Smooth muscle cell (in vitro differentiated cells): ENCODE results near the gene PPP1R37. TPM values are rescaled to one million over a fixed set of nuclear protein-coding genes. Genes with fewer than 3 reads are reported as not detected.

Source experiments
- DNase-seq: peaks from one replicate; lab custom pipeline; 2025; ENCODE audit not compliant: unreplicated experiment; lab: John Stamatoyannopoulos, UW
- H2AFZ ChIP-seq: fragments of 200-600 bp; sonication (generic); 2 replicates; pipeline ENCODE4 v1.6.0; 2016; ENCODE audit warnings: antibody characterized with exemption, low read depth, mild to moderate bottlenecking
- H3F3A ChIP-seq: fragments of 200-600 bp; sonication (generic); 2 replicates; pipeline ENCODE4 v1.6.0; 2017; ENCODE audit warnings: antibody characterized with exemption, low read depth
- H3K27ac ChIP-seq: fragments of 200-600 bp; sonication (generic); 2 replicates; pipeline ENCODE4 v1.5.1; 2016; ENCODE audit warnings: low read depth, mild to moderate bottlenecking
- H3K27me3 ChIP-seq: fragments of 200-600 bp; sonication (generic); 2 replicates; pipeline ENCODE4 v1.6.1; 2016; ENCODE audit warnings: low read depth, mild to moderate bottlenecking
- H3K36me3 ChIP-seq: fragments of 200-600 bp; sonication (generic); 2 replicates; pipeline ENCODE4 v1.5.1; 2016; ENCODE audit warnings: low read depth
- H3K4me1 ChIP-seq: fragments of 200-600 bp; sonication (generic); 2 replicates; pipeline ENCODE4 v1.5.1; 2016; ENCODE audit warnings: low read depth
- H3K4me2 ChIP-seq: fragments of 200-600 bp; sonication (generic); 2 replicates; pipeline ENCODE4 v1.6.0; 2016; ENCODE audit warnings: mild to moderate bottlenecking
- H3K4me3 ChIP-seq: fragments of 200-600 bp; sonication (generic); 2 replicates; pipeline ENCODE4 v1.5.1; 2016; ENCODE audit warnings: mild to moderate bottlenecking
- H3K79me2 ChIP-seq: fragments of 200-600 bp; sonication (generic); 2 replicates; pipeline ENCODE4 v1.6.0; 2016; ENCODE audit warnings: low read depth, mild to moderate bottlenecking
- H3K9ac ChIP-seq: fragments of 200-600 bp; sonication (generic); 2 replicates; pipeline ENCODE4 v1.6.0; 2016; ENCODE audit warnings: low read depth
- H3K9me3 ChIP-seq: fragments of 200-600 bp; sonication (generic); replicated peaks from 2 replicates; pipeline ENCODE4 v1.5.1; 2016; ENCODE audit warnings: low read depth
- H4K20me1 ChIP-seq: fragments of 200-600 bp; sonication (generic); 2 replicates; pipeline ENCODE4 v1.6.0; 2016; ENCODE audit warnings: low read depth
- WGBS: methylation state at CpG from one replicate; pipeline ENCODE4 v1.1.7; 2016; ENCODE audit warnings: low lambda C conversion rate; 5-methylcytosine and 5-hydroxymethylcytosine counted together
- polyA plus RNA-seq: library from polyadenylated mRNA; unstranded; fragments of >200 nt; fragmentation: Nextera tagmentation; extraction: Ambion mirVana; gene quantifications from 2 replicates; pipeline ENCODE4 v1.2.1, GENCODE V29; 2016
- total RNA-seq: library from RNA; depleted of rRNA; stranded (reverse); fragments of >200 nt; gene quantifications from 2 replicates; pipeline ENCODE4 v1.2.3, GENCODE V29; 2014
- TF ChIP-seq, protein P1 (sequence below): fragments of 200-600 bp; sonication (generic); IDR thresholded peaks from 2 replicates; pipeline ENCODE4 v1.5.1; 2017; ENCODE audit warnings: borderline replicate concordance, mild to moderate bottlenecking, antibody characterized with exemption; ENCODE audit not compliant: insufficient read depth, poor library complexity, severe bottlenecking

The PPP1R37 gene
- total and polyA plus RNA-seq, 2 experiments from 2014 or later: 8.2 to 11.7 TPM

DNA sequence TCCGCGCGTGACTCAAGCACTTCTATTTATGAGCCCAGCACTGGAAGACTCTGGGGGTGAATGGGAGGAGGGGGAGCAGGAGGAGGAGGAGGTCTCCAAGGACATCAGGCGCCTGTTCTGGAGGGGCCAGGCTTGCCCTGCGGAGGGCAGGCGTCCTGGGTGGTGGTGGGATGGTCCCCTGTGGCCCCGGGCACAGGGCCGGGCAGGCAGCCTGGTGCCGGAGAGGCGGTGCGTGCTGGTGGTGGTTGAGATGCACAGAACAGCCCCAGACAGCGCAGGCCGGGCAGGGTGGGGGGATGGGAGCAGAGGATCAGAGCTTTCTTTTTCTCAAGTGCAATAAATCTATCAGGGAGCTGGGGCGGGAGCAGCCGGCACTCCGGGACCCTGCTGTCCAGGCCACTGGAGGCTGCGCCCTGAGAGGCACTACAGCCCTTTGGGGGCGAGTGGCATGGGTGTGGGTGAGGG is 53.8 kb downstream of the PPP1R37 start:
- TF ChIP-seq, protein P1, sequence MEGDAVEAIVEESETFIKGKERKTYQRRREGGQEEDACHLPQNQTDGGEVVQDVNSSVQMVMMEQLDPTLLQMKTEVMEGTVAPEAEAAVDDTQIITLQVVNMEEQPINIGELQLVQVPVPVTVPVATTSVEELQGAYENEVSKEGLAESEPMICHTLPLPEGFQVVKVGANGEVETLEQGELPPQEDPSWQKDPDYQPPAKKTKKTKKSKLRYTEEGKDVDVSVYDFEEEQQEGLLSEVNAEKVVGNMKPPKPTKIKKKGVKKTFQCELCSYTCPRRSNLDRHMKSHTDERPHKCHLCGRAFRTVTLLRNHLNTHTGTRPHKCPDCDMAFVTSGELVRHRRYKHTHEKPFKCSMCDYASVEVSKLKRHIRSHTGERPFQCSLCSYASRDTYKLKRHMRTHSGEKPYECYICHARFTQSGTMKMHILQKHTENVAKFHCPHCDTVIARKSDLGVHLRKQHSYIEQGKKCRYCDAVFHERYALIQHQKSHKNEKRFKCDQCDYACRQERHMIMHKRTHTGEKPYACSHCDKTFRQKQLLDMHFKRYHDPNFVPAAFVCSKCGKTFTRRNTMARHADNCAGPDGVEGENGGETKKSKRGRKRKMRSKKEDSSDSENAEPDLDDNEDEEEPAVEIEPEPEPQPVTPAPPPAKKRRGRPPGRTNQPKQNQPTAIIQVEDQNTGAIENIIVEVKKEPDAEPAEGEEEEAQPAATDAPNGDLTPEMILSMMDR: no peak
- no peak overlapping the region for H3K4me2 ChIP-seq
- no peak overlapping the region for H3K4me3 ChIP-seq
- no peaks in the 10 kb centered on the region for H3K4me1 ChIP-seq
- H3K36me3 ChIP-seq: no peaks in the 10 kb centered on the region
- H4K20me1 ChIP-seq: no peaks in the 10 kb centered on the region
- DNase-seq: no peak
- no peaks in the 10 kb centered on the region for H3K9me3 ChIP-seq
- H3K27me3 ChIP-seq: peaks cover 7% of the 10 kb centered on the region
- H2AFZ ChIP-seq: no peak overlapping the region
- no peak overlapping the region for H3K27ac ChIP-seq
- H3K9ac ChIP-seq: no peak overlapping the region
- H3K79me2 ChIP-seq: no peaks in the 10 kb centered on the region
- no peaks in the 10 kb centered on the region for H3F3A ChIP-seq
- WGBS: 97% methylated on average over 17 of the region's 18 CpGs

DNA sequence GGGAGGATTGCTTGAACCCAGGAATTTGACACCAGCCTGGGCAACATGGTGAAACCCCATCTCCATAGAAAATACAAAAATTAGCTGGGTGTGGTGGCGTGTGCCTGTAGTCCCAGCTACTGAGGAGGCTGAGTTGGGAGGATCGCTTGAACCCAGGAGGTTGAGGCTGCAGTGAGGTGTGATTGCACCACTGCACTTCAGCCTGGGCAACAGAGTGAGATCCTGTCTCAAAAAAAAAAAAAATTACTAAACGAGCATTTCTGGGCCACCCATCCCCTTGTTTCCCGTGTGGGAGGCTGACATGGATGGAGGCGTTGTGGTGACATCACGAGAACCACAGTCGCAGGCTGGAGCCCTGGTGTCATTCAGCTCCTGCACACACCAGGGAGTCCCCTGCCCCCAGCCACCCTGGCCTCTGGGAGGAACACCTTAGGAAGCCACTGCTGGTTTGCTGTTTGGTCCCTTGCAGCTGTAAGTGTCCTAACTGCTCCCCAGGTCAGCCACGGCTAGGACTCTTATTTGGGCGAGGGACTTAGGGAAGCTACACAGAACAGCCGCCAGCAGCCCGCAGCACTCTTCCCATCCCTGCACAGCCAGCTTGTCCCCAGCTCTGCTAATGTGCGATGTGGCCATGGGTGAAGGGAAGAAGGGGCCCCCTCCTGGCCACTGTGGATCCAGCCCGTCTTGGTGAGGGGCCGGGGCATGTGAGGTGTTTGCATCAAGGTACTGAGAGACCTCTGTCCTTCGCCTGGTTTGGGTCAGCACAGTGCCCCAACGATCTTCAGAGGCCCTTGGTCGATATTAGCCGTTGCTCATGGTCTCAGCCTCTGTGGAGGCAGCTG is 55.1 kb downstream of the PPP1R37 start:
- Histone ChIP-seq H4K20me1 (peaks cover 1% of the 10 kb centered on the region), H2AFZ (no peak overlapping the region), H3K4me3 (no peak overlapping the region), H3K27ac (no peak overlapping the region), H3K4me2 (no peak overlapping the region), H3K9ac (no peak overlapping the region), H3F3A (no peaks in the 10 kb centered on the region), H3K79me2 (no peaks in the 10 kb centered on the region), H3K27me3 (peaks cover 19% of the 10 kb centered on the region), H3K9me3 (no peaks in the 10 kb centered on the region), H3K4me1 (no peaks in the 10 kb centered on the region), H3K36me3 (no peaks in the 10 kb centered on the region)
- TF ChIP-seq, protein P1: no peak
- DNase-seq: no peak
- 90% methylated on average over 18 of the region's 18 CpGs for WGBS

DNA sequence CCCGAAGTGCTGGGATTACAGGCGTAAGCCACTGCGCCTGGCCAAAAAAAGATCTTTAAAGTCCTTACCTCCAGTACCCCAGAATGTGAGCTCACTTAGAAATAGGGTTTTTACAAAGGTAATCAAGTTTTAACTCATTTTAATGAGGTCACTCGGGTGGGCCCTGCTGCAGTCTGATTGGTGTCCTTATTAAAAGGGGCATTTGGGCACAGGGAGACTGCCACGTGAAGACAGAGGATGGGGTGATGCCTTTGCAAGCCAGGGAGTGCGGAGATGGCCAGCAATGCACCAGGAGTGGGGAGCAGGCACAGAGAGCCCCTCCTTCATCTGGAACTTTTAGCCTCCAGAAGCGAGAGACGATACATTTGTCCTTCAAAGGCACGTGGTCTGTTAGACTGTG is 56.1 kb downstream of the PPP1R37 start:
- Histone ChIP-seq H3K27ac (no peak overlapping the region), H3K36me3 (no peaks in the 10 kb centered on the region), H3K27me3 (peaks cover 29% of the 10 kb centered on the region), H3K4me3 (no peak overlapping the region), H3K9me3 (no peaks in the 10 kb centered on the region), H4K20me1 (peaks cover 10% of the 10 kb centered on the region), H3K4me1 (peaks cover 7% of the 10 kb centered on the region), H3K79me2 (no peaks in the 10 kb centered on the region), H3F3A (no peaks in the 10 kb centered on the region), H3K9ac (no peak overlapping the region), H2AFZ (no peak overlapping the region), H3K4me2 (no peak overlapping the region)
- WGBS: 96% methylated on average over 9 of the region's 9 CpGs
- TF ChIP-seq, protein P1: no peak
- DNase-seq: no peak
